Superior temporal gyrus (tissue), 1 donor: ENCODE data around the gene WDPCP.
"Not testable (repeated sequence)": the region's sequence is repeated elsewhere in the genome, so short reads cannot be mapped to it uniquely, and the experiment has no call there.

Experiments used
- DNase-seq: peaks from one replicate; pipeline ENCODE4 v3.0.0-alpha.2; 2016; ENCODE audit errors: extremely low spot score

Gene WDPCP

GRCh38 chr2:63591566-63592175 lies 3.4 kb upstream of the WDPCP start:
- no peak for DNase-seq

- no peak for DNase-seq
Measured at GRCh38 chr2:63590626-63591408, 2.5 kb upstream of the WDPCP start.

DNA sequence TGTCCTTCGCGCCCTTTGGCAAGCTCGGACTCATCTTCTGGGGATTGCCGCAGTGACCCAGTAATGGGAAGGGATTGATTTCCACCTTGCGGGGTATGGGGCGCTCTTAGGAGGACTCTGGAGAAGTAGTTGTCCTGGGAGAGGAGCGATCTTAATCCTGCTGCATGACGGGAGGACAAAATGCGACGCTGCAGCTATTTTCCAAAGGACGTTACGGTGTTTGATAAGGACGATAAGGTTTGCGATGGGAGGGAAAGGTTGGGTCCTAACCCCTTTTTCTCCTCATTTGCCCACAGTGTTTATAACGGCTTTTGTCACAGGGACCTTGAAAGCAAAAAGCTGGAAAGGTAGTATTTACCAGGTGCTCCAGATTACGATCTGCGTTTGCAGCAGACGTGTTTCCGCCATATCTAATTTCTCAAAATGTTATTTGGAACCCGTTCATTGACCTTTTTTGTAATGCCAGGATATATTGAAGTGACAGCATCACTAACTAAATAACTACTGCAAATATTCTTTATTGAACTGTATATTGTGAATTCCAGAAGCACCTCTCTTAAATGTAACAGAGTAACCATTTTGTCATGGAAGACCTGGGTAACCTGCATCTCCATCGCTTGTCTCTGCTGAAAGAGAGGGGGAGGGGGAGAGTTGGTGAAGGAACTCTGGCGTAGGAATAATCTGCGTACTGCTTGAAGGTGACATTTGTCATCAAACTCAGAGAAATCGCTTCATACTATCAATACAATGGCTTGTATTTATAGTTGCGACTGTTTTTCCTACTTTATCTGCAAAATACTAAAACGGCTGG lies 1.1 kb upstream of the WDPCP start:
- peak; percentile 52 for DNase-seq

- DNase-seq = no peak
Measured at GRCh38 chr2:63587814-63588384, 378 bp downstream of the WDPCP start.

GRCh38 chr2:63582873-63583272 lies 5.4 kb downstream of the WDPCP start:
- DNase-seq = no peak

GRCh38 chr2:63581298-63581961 lies 6.8 kb downstream of the WDPCP start:
- DNase-seq = peak; percentile 64

DNA sequence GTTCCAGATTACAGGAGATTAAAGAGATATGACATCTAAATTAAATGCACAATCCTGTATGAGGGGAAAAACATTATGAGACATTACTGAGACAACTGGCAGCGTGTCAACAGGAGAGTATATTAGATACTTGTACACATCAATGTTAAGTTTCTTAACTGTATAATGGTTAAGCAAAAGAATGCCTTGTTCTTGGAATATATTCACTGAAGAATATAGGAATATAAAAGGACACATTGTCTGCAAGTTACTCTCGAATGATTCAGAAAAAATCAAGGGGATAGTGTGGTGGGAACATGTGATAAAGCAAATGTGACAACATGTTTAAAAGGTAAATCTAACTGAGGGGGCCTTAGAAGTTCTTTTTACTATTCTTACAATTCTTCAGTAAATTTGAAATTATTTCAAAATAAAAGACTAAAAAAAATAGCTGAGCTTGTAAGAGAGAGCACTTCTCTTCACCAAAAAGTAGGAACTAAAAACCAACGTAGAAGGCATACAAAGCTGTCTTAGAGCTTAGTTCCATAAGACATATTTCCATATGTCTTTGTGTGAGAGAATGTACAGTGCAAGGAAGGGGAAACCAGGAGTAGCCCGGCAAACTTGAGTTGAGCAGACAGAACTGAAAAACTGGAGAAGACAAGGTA lies 7.5 kb downstream of the WDPCP start:
- DNase-seq = no peak

- DNase-seq = no peak
Measured at GRCh38 chr2:63578767-63579166, 9.5 kb downstream of the WDPCP start.

- DNase-seq = no peak
Measured at GRCh38 chr2:63576546-63576945, 11.7 kb downstream of the WDPCP start.

GRCh38 chr2:63573726-63574345 lies 14.4 kb downstream of the WDPCP start:
- not testable (repeated sequence) for DNase-seq

- not testable (repeated sequence) for DNase-seq
Measured at GRCh38 chr2:63573026-63573425, 15.3 kb downstream of the WDPCP start.

- DNase-seq = no peak
Measured at GRCh38 chr2:63572001-63572400, 16.3 kb downstream of the WDPCP start.

DNA sequence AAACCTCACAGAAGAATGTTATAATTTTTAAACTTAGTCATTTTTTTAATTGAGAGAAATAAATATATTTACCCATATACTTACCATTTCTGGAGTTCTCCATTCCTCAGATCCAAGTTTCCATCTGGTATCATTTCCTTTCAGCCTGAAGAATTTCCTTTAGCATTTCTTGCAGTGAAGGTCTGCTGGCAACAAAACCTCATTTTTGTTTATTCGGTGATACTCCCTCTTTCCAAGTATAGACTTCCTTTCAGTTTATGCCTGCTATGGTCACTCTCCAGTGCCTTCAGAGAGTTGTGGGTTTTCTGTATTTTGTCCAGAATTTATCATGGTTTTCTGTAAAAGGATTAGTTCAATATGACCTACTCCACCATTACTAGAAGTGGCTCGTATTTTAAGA lies 17.0 kb downstream of the WDPCP start:
- DNase-seq = no peak

DNA sequence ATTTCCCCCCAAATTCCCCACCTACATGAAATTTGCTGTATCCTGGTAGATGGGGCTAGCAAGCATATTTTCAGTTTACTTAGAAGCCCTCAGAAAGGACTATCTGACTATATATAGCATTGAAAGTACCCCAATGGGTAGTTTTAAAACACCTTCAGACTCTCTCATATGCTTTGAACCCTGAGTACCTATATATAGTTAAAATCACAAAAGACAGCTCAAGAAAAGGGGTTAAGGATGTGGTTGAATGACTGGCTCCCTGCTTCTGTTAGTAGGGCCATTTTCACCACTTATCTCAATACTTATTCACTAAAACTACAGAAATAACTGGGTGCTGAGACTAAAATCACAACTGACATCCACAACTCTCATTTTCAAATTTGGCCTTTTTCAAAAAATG lies 18.5 kb downstream of the WDPCP start:
- DNase-seq = no peak

GRCh38 chr2:63562751-63563150 lies 25.5 kb downstream of the WDPCP start:
- no peak for DNase-seq

DNA sequence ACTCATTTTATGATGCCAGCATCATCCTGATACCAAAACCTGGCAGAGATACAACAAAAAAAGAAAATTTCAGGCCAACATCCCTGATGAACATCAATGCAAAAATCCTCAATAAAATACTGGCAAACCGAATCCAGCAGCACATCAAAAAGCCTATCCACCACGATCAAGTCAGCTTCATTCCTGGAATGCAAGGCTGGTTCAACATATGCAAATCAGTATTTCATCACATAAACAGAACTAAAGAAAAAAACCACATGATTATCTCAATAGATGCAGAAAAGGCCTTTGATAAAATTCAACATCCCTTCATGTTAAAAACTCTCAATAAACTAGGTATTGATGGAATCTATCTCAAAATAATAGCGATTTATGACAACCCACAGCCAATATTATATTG lies 29.4 kb downstream of the WDPCP start:
- DNase-seq = not testable (repeated sequence)

DNA sequence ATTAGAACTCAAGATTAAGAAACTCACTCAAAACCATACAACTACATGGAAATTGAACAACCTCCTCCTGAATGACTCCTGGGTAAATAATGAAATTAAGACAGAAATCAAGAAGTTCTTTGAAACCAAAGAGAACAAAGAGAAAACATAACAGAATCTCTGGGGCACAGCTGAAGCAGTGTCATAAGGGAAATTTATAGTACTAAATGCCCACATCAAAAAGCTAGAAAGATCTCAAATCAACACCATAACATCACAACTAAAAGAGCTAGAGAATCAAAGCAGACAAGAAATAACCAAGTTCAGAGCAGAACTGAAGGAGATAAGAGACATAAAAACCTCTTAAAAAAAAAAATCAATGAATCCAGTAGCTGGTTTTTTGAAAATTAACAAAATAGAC lies 30.5 kb downstream of the WDPCP start:
- not testable (repeated sequence) for DNase-seq

DNA sequence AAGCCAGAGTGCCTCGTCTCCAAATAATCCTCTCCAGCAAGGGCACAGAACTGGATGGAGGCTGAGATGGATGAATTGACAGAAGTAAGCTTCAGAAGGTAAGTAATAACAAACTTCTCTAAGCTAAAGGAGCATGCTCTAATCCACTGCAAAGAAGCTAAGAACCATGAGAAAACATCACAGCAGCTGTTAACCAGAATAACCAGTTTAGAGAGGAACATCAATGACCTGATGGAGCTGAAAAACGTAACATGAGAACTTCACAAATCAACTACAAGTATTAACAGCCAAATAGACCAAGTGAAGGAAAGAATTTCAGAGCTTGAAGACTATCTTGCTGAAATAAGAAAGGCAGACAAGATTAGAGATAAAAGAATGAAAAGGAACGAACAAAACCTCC lies 32.3 kb downstream of the WDPCP start:
- no peak for DNase-seq

DNA sequence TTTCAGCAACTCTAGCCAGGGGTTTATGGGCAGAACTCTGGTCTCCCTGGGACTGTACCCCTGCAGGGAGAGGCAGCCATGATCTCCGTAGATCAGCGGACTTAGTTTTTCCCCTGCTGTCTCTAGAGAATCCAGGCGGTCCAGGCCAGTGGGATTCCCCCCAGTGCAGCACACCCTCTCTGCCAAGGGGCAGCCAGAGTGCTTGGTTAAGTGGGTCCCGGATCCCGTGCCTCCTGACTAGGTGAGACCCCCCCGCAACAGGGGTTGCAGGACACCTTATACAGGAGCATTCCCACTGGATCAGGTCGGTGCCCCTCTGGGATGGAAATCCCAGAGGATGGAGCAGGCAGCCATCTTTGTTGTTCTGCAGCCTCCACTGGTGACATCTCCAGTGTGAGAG lies 33.0 kb downstream of the WDPCP start:
- no peak for DNase-seq

DNA sequence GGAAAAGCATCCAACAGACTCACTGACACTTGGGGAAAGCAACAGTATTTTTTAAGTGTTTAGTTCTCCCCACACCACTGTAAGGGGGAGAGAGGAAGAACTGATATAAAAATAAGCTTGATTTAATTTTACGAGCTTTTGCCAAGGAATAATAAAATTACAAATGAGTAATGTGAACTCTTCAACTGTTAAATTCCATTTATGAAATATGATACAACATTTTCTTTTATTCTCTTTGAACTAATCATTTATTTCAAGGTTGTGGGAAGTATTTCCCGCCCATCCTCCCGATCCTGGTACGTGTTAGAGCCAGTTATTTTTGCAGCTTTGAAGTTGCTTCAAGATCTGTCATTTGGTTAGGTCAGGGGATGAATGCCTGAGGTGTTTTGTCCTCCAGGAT lies 35.2 kb downstream of the WDPCP start:
- DNase-seq = no peak

DNA sequence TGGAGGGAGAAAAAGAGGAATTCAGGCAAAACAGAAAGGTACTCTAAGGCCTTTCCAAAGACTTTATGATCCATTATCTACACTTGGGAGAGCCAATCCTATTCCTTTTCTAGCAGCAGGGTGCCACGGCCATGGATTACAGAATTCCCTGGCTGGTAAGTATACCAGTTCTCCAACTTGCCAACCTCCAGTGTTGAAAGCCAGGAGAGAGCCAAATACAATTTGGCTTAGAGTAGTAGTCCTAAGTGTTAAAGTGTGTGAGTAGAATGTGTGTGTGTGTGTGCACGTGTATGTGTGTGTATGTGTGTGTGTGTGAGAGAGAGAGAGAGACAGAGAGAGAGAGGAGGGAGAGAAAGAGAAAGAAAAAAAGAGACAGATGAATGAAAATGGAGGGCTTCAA lies 43.3 kb downstream of the WDPCP start:
- no peak for DNase-seq
